GM12878 (cell line): ENCODE results near the gene C16orf95.

ENCODE experiments used
- BCLAF1 ChIP-seq: fragments of 450-650 bp; IDR thresholded peaks from 2 replicates; pipeline ENCODE4 v1.6.1; 2017; ENCODE audit warnings: antibody characterized with exemption, mild to moderate bottlenecking, moderate library complexity
- BRCA1 ChIP-seq: IDR thresholded peaks from 2 replicates; pipeline ENCODE4 v1.6.1; 2011; ENCODE audit warnings: low read depth, low read length, improper control_type of control experiment
- CTCF ChIP-seq, 3 experiments: IDR thresholded peaks in 2 of 3; conservative IDR thresholded peaks in 1 of 3; 2 replicates each; pipeline ENCODE4 v1.5.1; 2011; ENCODE audit warnings: low read depth in 3 of 3, low read length in 3 of 3, mild to moderate bottlenecking in 3 of 3, control low read depth in 2 of 3, moderate library complexity in 2 of 3, inconsistent platforms in 1 of 3, mixed read lengths in 1 of 3; ENCODE audit not compliant: control insufficient read depth in 2 of 3, insufficient read depth in 1 of 3; ENCODE audit errors: extremely low read depth in 1 of 3
- CUX1 ChIP-seq: IDR thresholded peaks from 2 replicates; pipeline ENCODE4 v1.6.1; 2012; ENCODE audit warnings: improper control_type of control experiment, low read depth, low read length; ENCODE audit not compliant: insufficient replicate concordance
- HDAC2 ChIP-seq: fragments of 200-600 bp; sonication (generic); IDR thresholded peaks from 2 replicates; pipeline ENCODE4 v1.6.1; 2017
- IRF3 ChIP-seq: fragments of 450-650 bp; IDR thresholded peaks from 2 replicates; pipeline ENCODE4 v1.6.1; 2014; ENCODE audit warnings: mild to moderate bottlenecking
- MTA3 ChIP-seq: IDR thresholded peaks from 2 replicates; pipeline ENCODE4 v1.6.1; 2012; ENCODE audit warnings: low read length, inconsistent platforms, borderline replicate concordance
- MXI1 ChIP-seq: fragments of 150-350 bp; IDR thresholded peaks from 2 replicates; pipeline ENCODE4 v1.6.1; 2011; ENCODE audit warnings: low read depth, mild to moderate bottlenecking, inconsistent platforms, low read length, improper control_type of control experiment
- POLR2A ChIP-seq: IDR thresholded peaks from 2 replicates; pipeline ENCODE4 v1.6.1; 2011; ENCODE audit warnings: low read depth, mild to moderate bottlenecking, low read length
- PRDM15 ChIP-seq: fragments of 450-650 bp; formaldehyde crosslinking; IDR thresholded peaks from 2 replicates; pipeline ENCODE4 v1.4.0; 2020; ENCODE audit warnings: mild to moderate bottlenecking, moderate library complexity
- RAD51 ChIP-seq: fragments of 450-650 bp; IDR thresholded peaks from 2 replicates; pipeline ENCODE4 v1.6.1; 2016; ENCODE audit warnings: moderate library complexity, mild to moderate bottlenecking, inconsistent platforms

- no peak for TF ChIP-seq POLR2A
- TF ChIP-seq BRCA1 = no peak
- no peak for TF ChIP-seq PRDM15 (CRISPR knock-in tag)
- TF ChIP-seq MXI1 = no peak
- no peak for TF ChIP-seq BCLAF1
- TF ChIP-seq CTCF (IDR thresholded peaks at IDR 0.05 in 2 of 3, conservative IDR thresholded peaks at IDR 0.05 in 1 of 3; ENCODE audit: control insufficient read depth in 2 of 3, extremely low read depth in 1 of 3, insufficient read depth in 1 of 3, low read depth in 3 of 3, low read length in 3 of 3) = no peak
- TF ChIP-seq CUX1 = no peak
- no peak for TF ChIP-seq MTA3
- no peak for TF ChIP-seq HDAC2
- TF ChIP-seq RAD51 = no peak
- no peak for TF ChIP-seq IRF3
These were observed 48.0 kb upstream of the C16orf95 start for GRCh38 chr16:87365021-87365713.
